ENCODE measurements around the gene CLK3.

CLK3 gene

GRCh38 chr15:74603789-74604705 lies 11.6 kb upstream of the CLK3 start:
- DNase-seq, result no peak

DNA sequence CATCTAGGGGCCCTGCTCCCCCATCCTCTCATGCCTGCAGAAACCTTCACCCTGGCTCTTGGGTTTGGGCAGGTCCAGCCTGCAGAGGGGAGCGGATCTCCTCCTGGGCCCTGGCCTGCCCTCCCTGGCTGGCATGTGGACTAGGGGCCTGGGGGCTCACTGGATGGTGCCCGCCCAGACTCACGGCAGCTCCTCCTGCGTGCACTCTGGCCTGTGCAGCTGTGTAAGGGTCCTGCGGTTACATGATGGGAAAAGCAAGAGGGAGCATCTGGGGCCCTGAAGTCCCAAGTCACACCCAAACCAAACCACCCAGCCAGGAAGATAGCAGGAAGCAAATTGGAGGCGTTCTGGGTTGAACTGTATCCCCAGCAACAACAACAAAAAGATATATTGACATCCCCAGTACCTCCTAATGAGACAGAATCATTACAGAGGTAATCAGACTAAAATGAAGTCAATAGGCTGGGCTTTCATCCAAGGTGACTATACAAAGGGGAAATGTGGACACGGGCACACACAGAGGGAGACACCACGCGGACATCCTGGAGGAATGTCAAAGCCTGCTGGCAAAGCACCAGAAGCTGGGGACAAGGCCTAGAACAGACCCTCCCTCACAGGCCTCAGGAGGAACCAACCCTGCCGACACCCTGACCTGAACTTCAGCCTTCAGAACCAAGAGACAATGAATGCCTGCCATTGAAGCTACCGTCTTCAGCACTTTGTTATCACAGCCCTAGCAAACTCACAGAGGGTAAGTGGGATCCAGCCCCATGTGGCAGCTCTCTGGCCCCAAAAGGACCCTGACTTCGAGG lies 10.4 kb upstream of the CLK3 start:
- no peak for DNase-seq

- DNase-seq, result no peak
Measured at GRCh38 chr15:74605795-74606150, 9.9 kb upstream of the CLK3 start.

DNA sequence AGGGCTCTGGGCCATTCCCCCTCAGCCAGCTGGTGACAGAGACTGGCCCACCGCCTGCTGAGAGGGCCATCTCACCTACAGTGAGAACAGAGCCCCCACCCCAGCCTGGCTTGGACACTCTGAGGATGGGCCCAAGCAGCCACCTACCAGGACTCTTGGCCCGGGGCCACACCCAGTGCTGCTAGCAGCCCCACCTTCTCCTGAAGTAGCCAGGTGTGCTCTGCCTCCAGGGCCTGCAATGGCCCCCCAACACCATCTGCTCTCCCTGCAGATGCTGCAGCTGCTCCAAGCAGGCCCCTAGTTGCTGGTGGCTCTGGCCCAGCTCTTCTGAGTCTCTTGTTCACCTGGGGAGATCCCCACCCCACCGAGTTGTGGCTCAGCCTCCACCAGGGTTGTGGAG lies 6.8 kb upstream of the CLK3 start:
- no peak for DNase-seq

GRCh38 chr15:74609938-74610301 lies 5.7 kb upstream of the CLK3 start:
- DNase-seq, result no peak

DNA sequence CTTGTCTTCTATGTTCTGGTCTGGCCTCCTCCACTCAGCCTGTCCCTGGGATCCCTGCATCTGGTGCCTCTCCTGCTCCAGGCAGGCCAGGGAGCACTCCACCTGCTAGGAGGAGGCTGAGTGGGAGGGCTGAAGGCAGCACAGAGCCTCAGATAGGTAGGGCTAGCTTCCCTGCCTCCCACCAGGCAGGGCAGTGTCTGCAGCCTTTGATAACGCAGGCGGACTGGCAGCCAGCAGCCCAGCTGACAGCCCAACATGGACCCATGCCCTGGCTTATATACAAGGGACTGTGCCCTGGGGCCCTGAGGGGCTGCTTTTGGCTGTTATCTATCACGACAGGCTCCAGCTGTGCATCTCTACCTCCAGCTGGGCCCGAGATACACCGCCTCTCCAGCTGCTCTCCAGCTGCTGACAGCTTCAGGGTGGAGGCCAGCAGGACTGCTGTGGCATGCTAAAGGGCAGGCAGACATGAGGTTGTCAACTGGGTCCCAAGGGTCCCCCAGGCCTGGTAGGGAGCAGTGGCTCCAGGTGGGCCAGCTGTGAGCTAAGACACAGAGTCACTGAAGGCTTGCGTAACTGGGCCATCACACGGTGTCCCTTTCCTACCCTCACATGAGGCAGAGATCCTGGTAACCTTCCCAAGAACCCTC lies 5.2 kb upstream of the CLK3 start:
- no peak for DNase-seq

- no peak for DNase-seq
Measured at GRCh38 chr15:74611341-74611740, 4.3 kb upstream of the CLK3 start.

DNA sequence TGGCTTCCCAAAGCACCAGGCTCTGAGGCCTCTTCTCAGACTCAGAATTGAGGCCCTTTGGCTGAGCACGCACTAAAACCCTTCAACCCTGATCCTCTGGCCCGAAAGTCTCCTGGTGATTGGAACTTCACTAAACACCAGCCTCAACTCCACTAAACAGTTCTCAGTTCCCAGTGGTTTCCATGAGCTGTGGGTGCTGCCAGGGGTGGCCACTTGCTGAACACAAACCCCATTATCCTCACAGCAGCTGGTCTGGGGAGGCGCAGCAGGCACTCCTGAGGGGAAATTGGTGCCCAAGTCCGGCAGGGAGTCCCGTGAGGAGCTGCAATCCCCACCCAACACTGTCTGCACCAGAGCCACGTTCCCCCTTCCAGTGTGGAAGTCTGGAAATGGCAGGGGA lies 3.8 kb upstream of the CLK3 start:
- DNase-seq, result no peak

DNA sequence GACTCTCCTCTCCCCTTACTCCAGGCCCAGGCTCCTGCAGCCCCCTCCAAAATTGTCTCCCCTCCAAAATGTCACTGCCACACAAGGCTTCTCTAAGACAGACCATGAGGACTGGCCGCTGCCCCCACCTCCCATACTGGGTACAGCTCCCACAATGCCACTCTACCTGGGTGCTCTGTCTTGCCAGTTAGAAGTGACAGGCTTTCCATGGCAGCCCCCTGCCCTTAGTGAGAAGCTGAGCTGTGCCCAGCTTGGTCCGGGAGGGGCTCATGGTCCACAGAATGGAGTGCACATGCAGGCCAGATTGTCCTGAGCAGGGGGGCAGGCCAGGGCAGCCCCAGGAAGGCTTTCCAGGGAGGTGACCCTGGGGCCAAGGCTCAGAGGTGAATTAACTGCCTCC lies 3.0 kb upstream of the CLK3 start:
- no peak for DNase-seq

- no peak for DNase-seq
Measured at GRCh38 chr15:74613089-74613952, 2.3 kb upstream of the CLK3 start.

GRCh38 chr15:74613953-74614743 lies 1.5 kb upstream of the CLK3 start:
- no peak for DNase-seq

GRCh38 chr15:74614744-74615507 lies 710 bp upstream of the CLK3 start:
- peak; percentile 45 for DNase-seq

- peak; percentile 16 for DNase-seq
Measured at GRCh38 chr15:74616366-74616939, 817 bp downstream of the CLK3 start.

DNA sequence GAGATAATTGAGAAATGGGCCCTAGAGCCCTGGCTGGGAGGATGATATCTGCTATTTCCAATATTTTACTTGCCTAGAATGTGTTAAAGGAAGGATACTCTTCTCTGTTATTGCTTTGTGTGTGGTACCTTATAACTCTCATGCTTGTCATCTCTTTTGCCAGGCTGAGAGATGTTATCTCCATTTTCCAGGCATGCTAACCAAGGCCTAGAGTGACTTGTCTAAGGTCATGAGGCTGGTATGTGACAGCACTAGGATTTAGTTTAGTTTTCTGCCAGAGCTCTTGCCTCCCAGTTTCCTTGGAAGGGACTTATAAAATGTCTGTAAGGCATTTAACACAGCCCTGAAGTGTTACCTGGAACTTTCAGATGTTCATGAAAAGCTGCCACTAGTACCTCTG lies 1.4 kb downstream of the CLK3 start:
- no peak for DNase-seq

DNA sequence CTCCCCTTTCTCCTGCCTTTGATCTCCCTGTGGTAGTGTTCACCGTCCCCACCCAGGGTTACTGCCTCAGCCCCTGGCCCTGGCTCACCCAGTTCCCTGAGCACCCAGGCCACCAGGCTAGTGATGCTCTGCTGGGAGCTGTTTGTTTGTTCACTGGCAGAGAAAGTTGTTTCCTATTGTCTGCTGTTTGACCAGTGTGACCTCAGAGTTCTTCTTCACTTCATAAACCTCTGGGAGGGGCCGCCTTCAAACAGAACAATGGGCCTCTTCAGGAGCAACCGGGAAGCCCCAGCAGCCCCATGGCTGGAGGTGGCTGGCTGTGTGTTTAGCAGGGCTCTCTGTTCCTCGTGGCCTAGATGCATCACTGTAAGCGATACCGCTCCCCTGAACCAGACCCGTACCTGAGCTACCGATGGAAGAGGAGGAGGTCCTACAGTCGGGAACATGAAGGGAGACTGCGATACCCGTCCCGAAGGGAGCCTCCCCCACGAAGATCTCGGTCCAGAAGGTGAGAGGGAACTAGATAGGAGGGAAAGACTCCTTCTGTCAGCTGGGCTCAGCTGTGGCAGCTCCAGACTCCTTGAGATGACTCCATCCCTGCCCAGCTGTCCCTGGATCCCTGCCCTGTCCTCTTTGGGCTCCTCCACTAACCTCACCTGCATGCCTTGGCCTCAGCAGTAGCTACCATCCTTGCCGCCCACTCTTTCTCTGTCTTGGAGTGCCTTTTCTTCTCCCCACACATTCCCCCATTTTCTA lies 3.4 kb downstream of the CLK3 start:
- DNase-seq, result no peak

DNA sequence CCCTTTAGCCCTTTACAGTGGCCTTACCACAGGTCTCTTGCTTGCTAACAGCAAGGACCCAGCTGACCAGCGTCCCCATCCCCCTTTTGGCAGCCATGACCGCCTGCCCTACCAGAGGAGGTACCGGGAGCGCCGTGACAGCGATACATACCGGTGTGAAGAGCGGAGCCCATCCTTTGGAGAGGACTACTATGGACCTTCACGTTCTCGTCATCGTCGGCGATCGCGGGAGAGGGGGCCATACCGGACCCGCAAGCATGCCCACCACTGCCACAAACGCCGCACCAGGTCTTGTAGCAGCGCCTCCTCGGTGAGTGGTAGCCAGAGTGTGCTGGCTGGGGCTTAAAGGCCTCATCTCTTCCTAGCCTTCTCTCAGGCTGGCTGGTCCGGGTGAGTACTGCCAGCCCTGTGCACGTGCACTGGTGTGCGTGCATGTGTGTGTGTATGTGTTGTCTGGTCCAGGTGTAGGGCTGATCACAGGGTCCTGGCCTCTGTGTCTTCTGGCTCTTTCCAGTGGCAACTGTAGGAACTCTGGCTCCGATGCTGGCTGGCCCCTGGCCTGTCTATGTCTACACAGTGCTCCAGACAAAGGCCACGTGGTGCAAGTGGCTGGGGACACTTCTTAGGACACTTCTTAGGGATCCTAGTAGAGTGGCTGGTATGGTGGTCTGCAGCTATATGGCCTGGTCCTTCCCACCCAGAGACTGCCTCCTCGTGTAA lies 4.4 kb downstream of the CLK3 start:
- no peak for DNase-seq

GRCh38 chr15:74620636-74621545 lies 5.3 kb downstream of the CLK3 start:
- peak; percentile 69 for DNase-seq

DNA sequence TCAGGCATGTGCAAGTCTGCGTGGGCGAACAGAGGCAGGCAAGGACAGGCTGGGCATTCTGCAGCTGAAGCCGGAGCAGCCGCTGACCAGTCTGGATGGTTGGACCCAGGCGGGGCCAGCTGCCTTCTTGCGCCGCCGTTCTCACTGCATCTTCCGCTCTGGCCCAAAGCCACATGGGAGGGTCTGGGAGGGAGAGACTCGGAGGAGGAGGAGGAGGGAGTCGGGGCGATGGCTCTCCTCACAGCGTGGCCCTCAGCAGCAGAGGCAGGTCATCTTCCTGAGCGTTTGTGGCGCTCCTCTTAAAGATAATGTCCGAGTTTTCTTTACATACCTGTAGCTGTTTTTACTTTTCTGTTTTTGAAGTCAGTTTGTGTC lies 5.9 kb downstream of the CLK3 start:
- DNase-seq, result no peak
